GM12801 (cell line): ENCODE data around the gene FAM210A.

Experiments
- CTCF ChIP-seq: IDR thresholded peaks from one replicate; pipeline ENCODE4 v1.5.1; 2011; ENCODE audit warnings: control low read depth; ENCODE audit not compliant: insufficient read length; ENCODE audit errors: extremely low read depth

Gene FAM210A

DNA sequence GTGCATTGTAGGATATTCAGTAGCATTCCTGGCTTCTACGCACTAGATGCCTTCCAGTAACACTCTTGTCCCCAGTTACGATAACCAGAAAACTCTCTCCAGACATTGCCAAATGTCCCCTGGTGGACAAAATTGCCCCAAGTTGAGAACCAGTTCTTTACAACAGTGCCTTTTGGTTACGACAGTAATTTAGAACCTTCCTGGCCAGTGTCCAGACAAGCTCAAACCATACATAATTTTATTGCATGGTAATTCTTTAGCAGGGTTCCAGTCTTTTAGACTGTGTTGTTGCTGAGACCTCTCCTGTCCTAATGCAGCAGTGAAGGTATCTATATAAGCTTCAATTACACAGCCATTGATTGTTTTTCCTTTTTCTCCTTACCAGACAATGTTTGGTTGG, 20.3 kb upstream of the FAM210A start:
- no peak for TF ChIP-seq CTCF

DNA sequence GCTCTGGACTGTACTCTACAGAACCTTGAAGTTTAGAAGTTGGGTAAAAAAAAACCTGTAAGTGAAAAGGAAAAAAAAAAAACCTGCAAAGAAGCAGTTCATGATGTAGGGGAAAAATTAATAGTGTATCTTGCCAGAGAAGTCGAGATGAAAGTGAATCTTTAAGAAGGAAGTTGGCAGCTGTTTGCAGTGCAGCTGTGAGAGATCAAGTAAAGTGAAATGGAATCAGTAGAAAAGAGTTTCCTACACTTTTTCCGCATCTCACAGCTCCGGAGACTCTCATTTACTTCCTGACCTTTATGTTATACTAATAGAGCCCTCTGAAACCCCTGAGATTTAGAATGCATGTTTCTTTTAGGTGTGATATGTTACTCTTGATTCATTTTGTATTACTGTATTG, 19.3 kb upstream of the FAM210A start:
- TF ChIP-seq CTCF = no peak

- no peak for TF ChIP-seq CTCF
Measured at GRCh38 chr18:13735681-13736080, 9.3 kb upstream of the FAM210A start.

DNA sequence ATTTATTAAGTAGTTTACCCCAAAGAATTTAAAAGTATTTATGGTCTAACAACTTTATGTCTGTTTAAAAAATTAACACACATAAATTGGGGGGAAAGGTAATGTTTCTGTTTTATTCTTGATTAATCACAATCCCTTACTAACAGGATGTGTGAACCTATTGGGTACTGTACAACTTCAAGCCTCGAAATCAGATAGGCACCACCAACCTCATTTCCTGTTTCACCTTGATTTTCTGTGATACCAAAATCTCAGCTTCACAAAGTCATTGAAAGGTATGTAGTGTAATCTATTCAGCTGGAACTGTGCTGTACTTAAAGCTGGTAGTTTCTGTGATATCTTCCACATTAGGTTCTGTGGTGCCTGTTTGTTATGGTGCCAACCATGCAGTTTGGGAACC, 4.1 kb upstream of the FAM210A start:
- no peak for TF ChIP-seq CTCF

- no peak for TF ChIP-seq CTCF
Measured at GRCh38 chr18:13726972-13727331, 594 bp upstream of the FAM210A start.

GRCh38 chr18:13725566-13726231, 659 bp downstream of the FAM210A start:
- TF ChIP-seq CTCF = no peak

DNA sequence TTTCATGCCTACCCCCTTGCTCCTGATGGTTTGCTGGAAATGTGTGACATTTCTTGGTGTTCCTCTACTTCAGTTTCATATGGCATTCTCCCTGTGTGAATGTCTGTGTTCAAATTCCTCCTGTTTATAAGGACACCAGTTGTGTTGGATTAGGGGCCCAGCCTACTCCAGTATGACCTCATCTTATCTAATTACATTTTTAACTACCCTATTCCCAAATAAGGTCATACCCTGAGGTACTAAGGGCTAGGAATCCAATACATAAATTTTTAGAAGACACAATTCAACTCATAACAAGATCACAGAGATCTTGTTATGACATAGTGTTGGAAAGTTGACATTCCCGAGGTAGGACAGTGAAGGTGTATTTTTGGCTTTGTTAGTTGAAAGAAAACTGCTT, 5.5 kb downstream of the FAM210A start:
- no peak for TF ChIP-seq CTCF
